OCI-M2 (cell line): ENCODE measurements around the gene CRYBA4.

Experiments
- DNase-seq: peaks from one replicate; lab custom pipeline; 2025; ENCODE audit not compliant: unreplicated experiment; lab: John Stamatoyannopoulos, UW

The CRYBA4 gene

GRCh38 chr22:26621663-26622062 lies at the start of gene CRYBA4:
CRYBA4 (plus strand) TSS chr22:26621963; CDS start chr22:26622597, 634 bp downstream.
- DNase-seq, result no peak

- no peak for DNase-seq
These were observed 48.6 kb upstream of the CRYBA4 start for GRCh38 chr22:26573026-26573662.

GRCh38 chr22:26574001-26574723 lies 47.6 kb upstream of the CRYBA4 start:
- no peak for DNase-seq

GRCh38 chr22:26576026-26576680 lies 45.6 kb upstream of the CRYBA4 start:
- DNase-seq, result no peak

GRCh38 chr22:26577081-26577480 lies 44.7 kb upstream of the CRYBA4 start:
- no peak for DNase-seq

GRCh38 chr22:26579331-26579886 lies 42.4 kb upstream of the CRYBA4 start:
- DNase-seq, result no peak

- no peak for DNase-seq
These were observed 41.4 kb upstream of the CRYBA4 start for GRCh38 chr22:26580240-26580962.

- DNase-seq, result no peak
These were observed 40.7 kb upstream of the CRYBA4 start for GRCh38 chr22:26581026-26581425.

- DNase-seq, result no peak
These were observed 40.1 kb upstream of the CRYBA4 start for GRCh38 chr22:26581633-26582168.

GRCh38 chr22:26584010-26584409 lies 37.8 kb upstream of the CRYBA4 start:
- no peak for DNase-seq

- DNase-seq, result no peak
These were observed 36.5 kb upstream of the CRYBA4 start for GRCh38 chr22:26585104-26585790.

GRCh38 chr22:26586556-26587325 lies 35.0 kb upstream of the CRYBA4 start:
- no peak for DNase-seq

- DNase-seq, result no peak
These were observed 33.7 kb upstream of the CRYBA4 start for GRCh38 chr22:26587991-26588613.

GRCh38 chr22:26588729-26589366 lies 32.9 kb upstream of the CRYBA4 start:
- DNase-seq, result no peak

GRCh38 chr22:26589367-26589844 lies 32.4 kb upstream of the CRYBA4 start:
- DNase-seq, result no peak

- no peak for DNase-seq
These were observed 31.7 kb upstream of the CRYBA4 start, which contains the start of gene TPST2 for GRCh38 chr22:26589845-26590736. TPST2 (minus strand) TSS chr22:26590132; CDS start chr22:26541630, 48,502 bp downstream.

- no peak for DNase-seq
These were observed 29.3 kb upstream of the CRYBA4 start for GRCh38 chr22:26592421-26592891.
